Measurements from ENCODE around the gene FAF2.

GRCh38 chr5:176500511-176500910 is 52.3 kb downstream of the FAF2 start:
- no peak for TF ChIP-seq POLR2A (IDR thresholded peaks at IDR 0.05)
- TF ChIP-seq CTCF (IDR thresholded peaks at IDR 0.05): no peak
